IMR-90 (cell line): ENCODE measurements around the gene C1orf159. TPM values are rescaled to one million over a fixed set of nuclear protein-coding genes. Genes with fewer than 3 reads are reported as not detected.

Experiments
- ATAC-seq: fragments of 200-7000 bp; cut with Tn5 transposase; 2 replicates; pipeline ENCODE4 v1.9.1; 2020; ENCODE audit warnings: low read depth, mild to moderate bottlenecking, moderate library complexity
- BruUV-seq: library from RNA; stranded (reverse); fragments of 400-500 nt; replicated peaks from 2 replicates; lab custom pipeline; 2021; lab: Mats Ljungman, UMichigan
- CTCF ChIA-PET: fragments of 300-600 bp; formaldehyde crosslinking; extraction: SDS; loops from one replicate; lab custom pipeline; 2021; ENCODE audit warnings: antibody characterized with exemption; lab: Yijun Ruan, JAX
- POLR2A ChIA-PET: fragments of 300-600 bp; sonication (Branson Sonifier 250); formaldehyde crosslinking; loops from one replicate; lab custom pipeline; 2022; ENCODE audit warnings: antibody characterized with exemption; ENCODE audit not compliant: unreplicated experiment; lab: Charles Lee
- DNase-seq: peaks from one replicate; pipeline ENCODE4 v3.0.0; 2013
- H2AFZ ChIP-seq: replicated peaks from 2 replicates; pipeline ENCODE3; 2013; ENCODE audit warnings: low read length, mild to moderate bottlenecking; ENCODE audit not compliant: poor library complexity
- H2AK5ac ChIP-seq: 2 replicates; pipeline ENCODE4 v1.6.1; 2013; ENCODE audit warnings: low read depth, low read length, inconsistent platforms
- H2AK9ac ChIP-seq: replicated peaks from 2 replicates; pipeline ENCODE3; 2013; ENCODE audit warnings: mild to moderate bottlenecking, low read depth, low read length, moderate library complexity; ENCODE audit not compliant: poor library complexity
- H2BK120ac ChIP-seq: 2 replicates; pipeline ENCODE4 v1.6.1; 2013; ENCODE audit warnings: low read depth, low read length, inconsistent platforms
- H2BK15ac ChIP-seq: 3 replicates; pipeline ENCODE4 v1.6.1; 2013; ENCODE audit warnings: low read depth, low read length, inconsistent platforms
- H2BK20ac ChIP-seq: 2 replicates; pipeline ENCODE4 v1.6.1; 2013; ENCODE audit warnings: low read depth, mild to moderate bottlenecking, inconsistent platforms, low read length, moderate library complexity
- H2BK5ac ChIP-seq: 2 replicates; pipeline ENCODE4 v1.6.1; 2013; ENCODE audit warnings: mild to moderate bottlenecking, low read depth, low read length, inconsistent platforms; ENCODE audit not compliant: poor library complexity, severe bottlenecking
- H3K14ac ChIP-seq: replicated peaks from 2 replicates; pipeline ENCODE4 v1.6.1; 2013; ENCODE audit warnings: low read depth, low read length, inconsistent platforms
- H3K18ac ChIP-seq: 2 replicates; pipeline ENCODE4 v1.6.1; 2013; ENCODE audit warnings: low read depth, low read length, control low read depth
- H3K23ac ChIP-seq: 2 replicates; pipeline ENCODE4 v1.6.1; 2013; ENCODE audit warnings: low read depth, low read length, inconsistent platforms
- H3K27ac ChIP-seq: 2 replicates; pipeline ENCODE4 v1.5.1; 2013; ENCODE audit warnings: mild to moderate bottlenecking, control low read depth, low read length; ENCODE audit not compliant: insufficient read depth
- H3K27me3 ChIP-seq: 2 replicates; pipeline ENCODE4 v1.6.1; 2013; ENCODE audit warnings: low read length; ENCODE audit not compliant: control insufficient read depth, insufficient read depth
- H3K36me3 ChIP-seq: 2 replicates; pipeline ENCODE4 v1.6.1; 2013; ENCODE audit warnings: low read length, mixed read lengths; ENCODE audit not compliant: control insufficient read depth, insufficient read depth
- H3K4ac ChIP-seq: 2 replicates; pipeline ENCODE4 v1.6.1; 2013; ENCODE audit warnings: low read depth, low read length, inconsistent platforms
- H3K4me1 ChIP-seq: 2 replicates; pipeline ENCODE4 v1.6.1; 2013; ENCODE audit warnings: low read length, mixed read lengths; ENCODE audit not compliant: control insufficient read depth, insufficient read depth
- H3K4me2 ChIP-seq: 2 replicates; pipeline ENCODE4 v1.6.1; 2013; ENCODE audit warnings: low read depth, mild to moderate bottlenecking, control low read depth, low read length, moderate library complexity
- H3K4me3 ChIP-seq: 2 replicates; pipeline ENCODE4 v1.5.1; 2013; ENCODE audit warnings: low read depth, mild to moderate bottlenecking, control low read depth, low read length, moderate library complexity; ENCODE audit not compliant: insufficient read depth
- H3K56ac ChIP-seq: 2 replicates; pipeline ENCODE4 v1.6.1; 2013; ENCODE audit warnings: low read length, inconsistent platforms; ENCODE audit not compliant: insufficient read depth; ENCODE audit errors: extremely low read depth
- H3K79me1 ChIP-seq, 2 experiments: 2 replicates each; pipeline ENCODE4 v1.6.1; 2013; ENCODE audit warnings: low read length in 2 of 2, inconsistent platforms in 1 of 2, low read depth in 1 of 2
- H3K9ac ChIP-seq: 2 replicates; pipeline ENCODE4 v1.6.1; 2013; ENCODE audit warnings: low read depth, low read length, control low read depth
- H3K9me1 ChIP-seq: 2 replicates; pipeline ENCODE4 v1.6.1; 2013; ENCODE audit warnings: low read length, inconsistent platforms; ENCODE audit not compliant: insufficient read depth
- H3K9me3 ChIP-seq: 2 replicates; pipeline ENCODE4 v1.6.1; 2013; ENCODE audit warnings: low read length; ENCODE audit not compliant: control insufficient read depth, insufficient read depth
- H4K20me1 ChIP-seq: 2 replicates; pipeline ENCODE4 v1.6.1; 2013; ENCODE audit warnings: low read length, inconsistent platforms; ENCODE audit not compliant: insufficient read depth
- H4K5ac ChIP-seq: 2 replicates; pipeline ENCODE4 v1.6.1; 2013; ENCODE audit warnings: mild to moderate bottlenecking, low read depth, low read length, control low read depth
- H4K8ac ChIP-seq, 2 experiments: 2 replicates each; pipeline ENCODE4 v1.6.1; 2013; ENCODE audit warnings: low read depth in 2 of 2, low read length in 2 of 2, control low read depth in 1 of 2, inconsistent platforms in 1 of 2
- H4K91ac ChIP-seq: 2 replicates; pipeline ENCODE4 v1.6.1; 2013; ENCODE audit warnings: low read depth, low read length, inconsistent platforms; ENCODE audit not compliant: insufficient read depth
- BHLHE40 ChIP-seq: fragments of 150-350 bp; IDR thresholded peaks from 2 replicates; pipeline ENCODE4 v1.6.1; 2016; ENCODE audit warnings: mild to moderate bottlenecking, low read depth, low read length
- CEBPB ChIP-seq: IDR thresholded peaks from 2 replicates; pipeline ENCODE4 v1.6.1; 2012; ENCODE audit warnings: low read depth, low read length, improper control_type of control experiment
- CTCF ChIP-seq: conservative IDR thresholded peaks from 2 replicates; pipeline ENCODE4 v1.5.1; 2012; ENCODE audit warnings: mild to moderate bottlenecking, low read depth, low read length, improper control_type of control experiment
- ELK1 ChIP-seq: fragments of 150-350 bp; IDR thresholded peaks from 2 replicates; pipeline ENCODE4 v1.6.1; 2016; ENCODE audit warnings: low read depth, mild to moderate bottlenecking, low read length, moderate library complexity, borderline replicate concordance
- FOS ChIP-seq: fragments of 150-350 bp; IDR thresholded peaks from 2 replicates; pipeline ENCODE4 v1.6.1; 2016; ENCODE audit warnings: low read depth, low read length
- MAZ ChIP-seq: IDR thresholded peaks from 2 replicates; pipeline ENCODE4 v1.6.1; 2012; ENCODE audit warnings: low read depth, mild to moderate bottlenecking, low read length, improper control_type of control experiment, moderate library complexity, borderline replicate concordance
- MXI1 ChIP-seq: IDR thresholded peaks from 2 replicates; pipeline ENCODE4 v1.6.1; 2012; ENCODE audit warnings: low read depth, mild to moderate bottlenecking, low read length, moderate library complexity, borderline replicate concordance
- NFE2L2 ChIP-seq: fragments of 150-350 bp; IDR thresholded peaks from 2 replicates; pipeline ENCODE4 v1.6.1; 2016; ENCODE audit warnings: low read depth, mild to moderate bottlenecking, low read length
- POLR2A ChIP-seq: IDR thresholded peaks from 2 replicates; pipeline ENCODE4 v1.6.1; 2012; ENCODE audit warnings: mild to moderate bottlenecking, low read depth, low read length
- RAD21 ChIP-seq: IDR thresholded peaks from 2 replicates; pipeline ENCODE4 v1.6.1; 2012; ENCODE audit warnings: low read length, improper control_type of control experiment
- RCOR1 ChIP-seq: IDR thresholded peaks from 2 replicates; pipeline ENCODE4 v1.6.1; 2012; ENCODE audit warnings: mild to moderate bottlenecking, low read length, improper control_type of control experiment; ENCODE audit not compliant: insufficient replicate concordance
- RFX5 ChIP-seq: IDR thresholded peaks from 2 replicates; pipeline ENCODE4 v1.8.0; 2012; ENCODE audit warnings: low read depth, mild to moderate bottlenecking, low read length, moderate library complexity
- SMC3 ChIP-seq: fragments of 150-350 bp; IDR thresholded peaks from 2 replicates; pipeline ENCODE4 v1.6.1; 2016; ENCODE audit warnings: low read depth, mild to moderate bottlenecking, antibody characterized with exemption, low read length, moderate library complexity
- WGBS, 2 experiments: methylation state at CpG; one replicate each; pipeline versions ENCODE4 v1.1.5 to v1.1.7; 2013; ENCODE audit warnings: missing lambda C conversion rate in 2 of 2; ENCODE audit not compliant: insufficient read length in 1 of 2; ENCODE audit errors: extremely low coverage in 2 of 2; 5-methylcytosine and 5-hydroxymethylcytosine counted together
- dilution Hi-C: fragments of 300-500 bp; cut with HindIII; formaldehyde crosslinking; loops from one replicate; pipeline ENCODE4 v1.14.3; 2018; ENCODE audit warnings: low sequenced_read_pairs; ENCODE audit not compliant: unreplicated experiment
- in situ Hi-C: fragments of 300-500 bp; cut with MboI; formaldehyde crosslinking; loops from 3 replicates; pipeline ENCODE4 v1.14.3; 2019; ENCODE audit warnings: low sequenced_read_pairs, inconsistent platforms, mixed read lengths
- intact Hi-C: fragments of 100-400 bp; cut with micrococcal nuclease; formaldehyde crosslinking; loops from 2 replicates; pipeline ENCODE4 v1.10.0; 2022
- polyA plus RNA-seq, 3 experiments: library from polyadenylated mRNA; depleted of rRNA; stranded (reverse); fragments of >200 nt; gene quantifications; 2 replicates each; pipeline ENCODE4 v1.2.3, GENCODE V29; 2012; ENCODE audit warnings: low replicate concordance in 1 of 3
- total RNA-seq: library from RNA; depleted of rRNA; stranded (reverse); fragments of >200 nt; gene quantifications from 2 replicates; pipeline ENCODE4 v1.2.3, GENCODE V29; 2012
- TF ChIP-seq, protein P1 (sequence below): fragments of 150-350 bp; IDR thresholded peaks from 2 replicates; pipeline ENCODE4 v1.6.1; 2017; ENCODE audit warnings: mild to moderate bottlenecking, antibody characterized with exemption, low read length, low read depth

The C1orf159 gene
- total and polyA plus RNA-seq, 2 of the 4 experiments (the other 2 are of a cell fraction) = 2.9 to 12.6 TPM

- DNase-seq (no peak), ATAC-seq (no peak)
- Histone ChIP-seq H4K5ac (no peak overlapping the region), H3K18ac (no peak overlapping the region), H3K4me3 (no peak overlapping the region), H2AK5ac (no peak overlapping the region), H4K20me1 (no peaks in the 10 kb centered on the region; the same call in 1 of the 2 replicates), H3K4ac (no peak overlapping the region), H3K36me3 (peaks cover 4% of the 10 kb centered on the region), H2BK5ac (no peak overlapping the region), H4K8ac (no peak overlapping the region), H2AK9ac (no peak overlapping the region), H4K91ac (no peak overlapping the region), H3K27ac (no peak overlapping the region), H3K14ac (no peak overlapping the region), H3K4me2 (no peak overlapping the region), H3K4me1 (no peaks in the 10 kb centered on the region), H3K23ac (no peak overlapping the region), H3K27me3 (no peaks in the 10 kb centered on the region), H3K9me1 (no peaks in the 10 kb centered on the region), H2BK15ac (no peak overlapping the region), H2BK20ac (no peak overlapping the region), H3K56ac (no peak overlapping the region), H3K79me1 (no peaks in the 10 kb centered on the region), H3K9me3 (no peaks in the 10 kb centered on the region), H3K9ac (no peak overlapping the region), H2BK120ac (no peak overlapping the region), H2AFZ (no peak overlapping the region)
- ChIA-PET CTCF (no interaction called here), POLR2A (no interaction called here)
- dilution Hi-C loops (no loop called here), in situ Hi-C loops (no loop called here), intact Hi-C loops (no loop called here)
- no TSS peak for BruUV-seq
- 98% methylated on average over 7 of the region's 38 CpGs; no CpG with 5 or more reads in 1 of the 2 experiments for WGBS, 2 experiments
- no peak for TF ChIP-seq MXI1
- no peak for TF ChIP-seq NFE2L2
- TF ChIP-seq POLR2A = no peak
- no peak for TF ChIP-seq FOS
- TF ChIP-seq ELK1 = no peak
- TF ChIP-seq BHLHE40 = no peak
- no peak for TF ChIP-seq SMC3
- no peak for TF ChIP-seq CTCF
- no peak for TF ChIP-seq RFX5
- TF ChIP-seq RAD21 = no peak
- no peak for TF ChIP-seq RCOR1
- TF ChIP-seq, protein P1, sequence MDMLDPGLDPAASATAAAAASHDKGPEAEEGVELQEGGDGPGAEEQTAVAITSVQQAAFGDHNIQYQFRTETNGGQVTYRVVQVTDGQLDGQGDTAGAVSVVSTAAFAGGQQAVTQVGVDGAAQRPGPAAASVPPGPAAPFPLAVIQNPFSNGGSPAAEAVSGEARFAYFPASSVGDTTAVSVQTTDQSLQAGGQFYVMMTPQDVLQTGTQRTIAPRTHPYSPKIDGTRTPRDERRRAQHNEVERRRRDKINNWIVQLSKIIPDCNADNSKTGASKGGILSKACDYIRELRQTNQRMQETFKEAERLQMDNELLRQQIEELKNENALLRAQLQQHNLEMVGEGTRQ = no peak
- no peak for TF ChIP-seq CEBPB
- no peak for TF ChIP-seq MAZ
These were observed 28.4 kb downstream of the C1orf159 start for GRCh38 chr1:1087351-1088028.
